Measurements from ENCODE around the gene GNA14.
"Not testable (repeated sequence)": the region's sequence is repeated elsewhere in the genome, so short reads cannot be mapped to it uniquely, and the experiment has no call there.

The GNA14 gene

DNA sequence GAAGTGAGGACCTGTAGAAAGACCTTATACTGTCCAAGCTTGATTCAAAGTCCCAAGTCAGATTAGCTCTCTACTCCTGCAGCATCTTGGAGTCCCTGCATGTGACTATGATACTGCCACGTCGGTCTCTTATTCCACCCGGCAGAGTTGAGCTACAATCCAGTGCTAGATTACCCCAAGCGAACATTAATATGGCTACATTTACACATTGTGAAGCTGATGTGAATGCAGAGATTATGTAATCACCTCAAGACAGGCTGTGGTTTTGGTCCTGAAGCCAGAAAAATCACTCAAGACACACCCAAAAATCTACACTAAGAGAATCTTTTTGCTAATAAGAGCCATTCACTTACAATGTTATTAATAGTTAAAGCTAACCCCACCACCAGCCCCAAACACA lies 116.7 kb downstream of the GNA14 start:
- no peak for DNase-seq

DNA sequence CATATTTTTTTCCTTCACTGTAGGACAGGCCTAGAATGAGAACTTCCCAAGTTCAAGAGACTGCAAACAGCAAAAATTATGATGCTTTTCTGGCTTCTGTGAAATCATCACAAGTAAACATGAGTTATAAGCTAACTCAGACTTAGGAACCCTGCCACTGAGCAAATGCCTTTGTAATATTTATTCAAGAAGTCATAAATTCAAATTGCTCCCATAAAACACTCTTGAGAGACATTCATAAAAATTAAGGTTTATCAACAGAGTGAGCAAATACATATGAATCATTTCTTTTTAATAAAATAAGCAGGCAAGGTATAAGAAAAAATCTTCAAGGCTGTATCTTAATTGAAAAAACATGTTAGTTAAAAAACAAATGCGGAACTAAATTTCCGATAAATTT lies 124.2 kb downstream of the GNA14 start:
- DNase-seq = no peak

DNA sequence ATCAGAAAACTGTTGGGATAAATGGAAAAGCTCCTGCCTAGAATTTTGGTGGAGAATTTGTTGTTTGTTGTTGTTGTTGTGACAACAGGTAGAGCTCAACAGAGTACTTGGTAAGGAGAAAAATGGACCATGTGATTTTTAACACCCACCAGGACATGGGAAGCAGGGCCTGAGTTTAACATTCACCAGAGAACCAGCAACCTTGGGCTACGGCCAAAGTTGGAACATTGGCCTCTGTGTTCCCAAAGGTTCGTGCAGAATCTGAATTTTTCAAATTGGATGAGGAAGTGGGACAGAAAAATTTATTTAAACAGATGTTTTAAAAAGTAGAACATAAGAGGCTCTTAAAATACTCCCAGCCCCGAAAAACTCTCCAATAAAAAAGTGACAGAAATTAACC lies 127.0 kb downstream of the GNA14 start:
- peak; percentile 53 for DNase-seq

- no peak for DNase-seq
Observed at GRCh38 chr9:77518688-77519087, 129.4 kb downstream of the GNA14 start.

- no peak for DNase-seq
Observed at GRCh38 chr9:77516781-77517180, 131.3 kb downstream of the GNA14 start.

DNA sequence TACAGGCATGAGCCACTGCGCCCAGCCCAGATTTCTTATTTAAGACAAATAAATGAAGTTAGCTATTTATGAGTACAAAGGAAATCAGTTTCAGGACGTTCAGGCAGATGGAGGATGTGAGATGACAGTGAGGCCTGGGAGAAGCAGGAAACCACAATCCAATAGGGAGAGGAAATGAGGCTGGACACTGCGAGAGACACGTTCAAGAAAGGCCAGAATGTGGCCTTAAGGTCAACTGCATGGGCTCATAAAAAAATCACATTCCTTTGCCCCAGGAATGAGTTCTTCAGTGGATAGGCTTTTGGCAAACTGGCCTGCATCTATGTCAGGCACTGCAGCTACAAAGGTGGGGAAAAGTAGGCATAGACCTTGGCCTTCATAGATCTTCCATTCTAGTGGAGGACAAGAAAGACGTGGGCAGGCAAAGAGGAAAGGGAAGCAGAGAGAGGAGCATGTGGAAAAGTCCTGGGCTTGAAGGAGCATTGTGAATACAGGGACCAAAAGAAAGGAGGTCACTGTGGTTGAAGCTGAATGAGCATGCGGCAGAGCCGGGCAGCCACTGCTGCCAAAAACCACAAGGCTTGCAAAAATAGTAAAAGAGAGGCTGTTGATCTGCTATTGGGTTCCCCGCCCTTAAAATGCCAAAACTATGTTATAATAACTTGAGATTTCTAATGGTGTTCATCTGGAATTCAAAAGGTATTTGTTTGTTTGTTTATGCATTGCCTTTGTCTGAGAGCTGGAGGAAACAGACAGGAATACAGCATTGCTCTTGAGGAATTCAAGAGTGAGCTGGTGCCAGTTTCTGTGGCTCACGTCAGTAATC lies 133.0 kb downstream of the GNA14 start:
- DNase-seq = peak; percentile 55

DNA sequence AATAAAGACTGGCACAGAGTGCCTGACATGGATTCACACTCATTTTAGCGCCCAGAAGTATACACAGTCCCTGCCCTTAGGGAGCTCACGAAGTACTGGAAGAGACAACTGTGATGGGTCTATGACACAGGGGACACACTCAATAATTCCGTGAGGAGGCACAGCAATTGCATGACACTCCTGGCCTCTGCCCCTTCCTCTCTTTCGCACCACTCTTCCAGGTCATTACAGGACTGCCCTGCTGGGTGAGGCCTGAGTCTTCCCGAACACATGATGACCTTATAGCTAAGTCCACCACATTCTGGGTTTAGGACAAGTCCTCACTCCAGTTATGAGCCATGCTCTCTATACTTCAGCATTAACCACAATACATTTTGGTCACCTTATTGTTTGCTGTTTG lies 134.7 kb downstream of the GNA14 start:
- no peak for DNase-seq

- no peak for DNase-seq
Observed at GRCh38 chr9:77512876-77513275, 135.2 kb downstream of the GNA14 start.

- DNase-seq = no peak
Observed at GRCh38 chr9:77511525-77511924, 136.6 kb downstream of the GNA14 start.

DNA sequence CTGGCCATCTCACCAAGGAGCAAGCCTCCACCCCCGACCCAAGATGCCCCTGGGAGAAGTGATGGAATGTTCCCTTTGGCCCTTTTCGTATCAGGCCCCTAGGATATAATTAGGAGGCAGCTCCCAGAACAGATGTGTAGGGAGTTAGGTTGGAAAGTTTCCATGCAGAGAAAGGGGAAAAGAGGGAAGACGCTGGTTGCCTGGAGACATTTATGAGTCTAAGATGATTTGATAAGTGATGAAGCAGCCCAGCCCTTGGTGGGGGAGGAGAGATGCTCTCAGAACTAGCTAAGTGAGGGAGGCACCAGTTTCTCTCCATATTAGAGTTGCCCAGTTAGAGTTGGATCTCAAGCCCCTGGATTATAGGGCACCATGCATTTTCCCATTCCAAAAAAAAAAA lies 137.5 kb downstream of the GNA14 start:
- DNase-seq = no peak

- DNase-seq = no peak
Observed at GRCh38 chr9:77508396-77508795, 139.7 kb downstream of the GNA14 start.

GRCh38 chr9:77507212-77507961 lies 140.7 kb downstream of the GNA14 start:
- DNase-seq = peak; percentile 46

GRCh38 chr9:77505232-77505631 lies 142.9 kb downstream of the GNA14 start:
- DNase-seq = no peak

GRCh38 chr9:77502568-77502967 lies 145.6 kb downstream of the GNA14 start:
- no peak for DNase-seq

DNA sequence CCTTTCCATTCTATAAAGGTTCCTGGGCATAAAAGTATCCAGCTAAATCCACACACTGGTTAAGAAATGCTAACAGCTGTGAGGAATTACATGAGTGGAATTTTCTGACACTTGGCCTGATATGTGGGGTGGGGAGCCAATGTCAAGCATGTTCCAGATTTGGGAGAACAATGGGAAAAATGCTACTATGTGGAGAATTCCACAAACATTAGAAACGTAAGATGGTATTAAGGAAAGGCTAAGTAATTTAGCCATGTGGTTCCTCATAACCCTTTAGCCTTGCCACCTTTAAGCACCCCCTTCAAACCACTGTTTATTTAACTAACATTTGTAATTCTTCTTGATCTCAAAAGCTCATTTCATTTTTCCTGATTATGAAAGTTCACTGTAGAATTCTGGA lies 149.2 kb downstream of the GNA14 start:
- DNase-seq = no peak

GRCh38 chr9:77497322-77498198 lies 150.6 kb downstream of the GNA14 start:
- no peak for DNase-seq

- DNase-seq = peak; percentile 75
Observed at GRCh38 chr9:77495834-77496671, 152.1 kb downstream of the GNA14 start.

- not testable (repeated sequence) for DNase-seq
Observed at GRCh38 chr9:77490279-77490678, 157.8 kb downstream of the GNA14 start.

DNA sequence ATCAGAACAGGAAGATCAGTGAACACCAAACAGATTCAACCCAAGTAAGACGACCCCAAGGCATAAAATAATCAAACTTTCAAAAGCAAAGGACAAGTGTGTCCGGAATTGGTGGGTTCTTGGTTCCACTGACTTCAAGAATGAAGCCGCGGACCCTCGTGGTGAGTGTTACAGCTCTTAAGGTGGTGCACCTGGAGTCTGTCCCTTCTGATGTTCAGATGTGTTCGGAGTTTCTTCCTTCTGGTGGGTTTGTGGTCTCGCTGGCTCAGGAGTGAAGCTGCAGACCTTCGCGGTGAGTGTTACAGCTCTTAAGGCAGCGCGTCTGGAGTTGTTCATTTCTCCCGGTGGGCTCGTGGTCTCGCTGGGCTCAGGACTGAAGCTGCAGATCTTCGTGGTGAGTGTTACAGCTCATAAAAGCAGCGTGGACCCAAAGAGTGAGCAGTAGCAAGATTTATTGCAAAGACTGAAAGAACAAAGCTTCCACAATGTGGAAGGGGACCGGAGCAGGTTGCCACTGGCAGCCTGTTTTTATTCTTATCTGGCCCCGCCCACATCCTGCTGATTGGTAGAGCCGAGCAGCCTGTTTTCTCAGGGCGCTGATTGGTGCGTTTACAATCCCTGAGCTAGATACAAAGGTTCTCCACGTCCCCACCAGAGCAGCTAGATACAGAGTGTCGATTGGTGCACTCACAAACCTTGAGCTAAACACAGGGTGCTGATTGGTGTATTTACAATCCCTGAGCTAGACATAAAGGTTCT lies 158.5 kb downstream of the GNA14 start:
- DNase-seq = not testable (repeated sequence)

DNA sequence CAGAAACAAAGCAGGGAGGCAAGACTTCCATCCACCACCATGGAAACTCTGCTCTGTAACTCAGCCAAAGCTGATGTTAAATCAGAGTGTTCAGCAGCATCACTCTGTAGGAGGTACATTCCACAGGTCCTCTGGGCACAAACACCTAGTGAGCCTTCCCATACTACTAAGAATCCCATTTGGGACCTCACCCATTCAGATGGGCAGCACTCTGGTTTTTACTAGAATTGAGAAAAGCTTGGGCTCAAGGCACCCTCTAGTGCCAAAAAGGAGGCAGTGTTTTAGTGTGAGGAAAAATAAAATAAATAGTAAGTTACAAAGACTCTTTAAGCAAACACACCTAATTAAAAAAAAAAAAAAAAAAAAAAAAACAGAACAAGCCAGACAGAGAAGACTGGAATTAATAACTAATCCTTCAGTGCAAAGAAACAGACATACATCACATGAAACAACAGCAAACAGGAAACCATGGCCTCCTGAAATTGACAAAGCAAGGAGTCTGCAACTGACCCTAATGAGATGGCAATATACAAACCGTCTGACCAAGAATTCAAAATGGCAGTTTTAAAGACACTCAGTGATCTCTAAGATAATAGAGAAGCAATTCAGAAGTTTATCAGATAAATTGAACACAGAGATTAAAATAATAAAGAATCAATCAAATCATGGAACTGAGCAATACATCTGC lies 159.5 kb downstream of the GNA14 start:
- no peak for DNase-seq

DNA sequence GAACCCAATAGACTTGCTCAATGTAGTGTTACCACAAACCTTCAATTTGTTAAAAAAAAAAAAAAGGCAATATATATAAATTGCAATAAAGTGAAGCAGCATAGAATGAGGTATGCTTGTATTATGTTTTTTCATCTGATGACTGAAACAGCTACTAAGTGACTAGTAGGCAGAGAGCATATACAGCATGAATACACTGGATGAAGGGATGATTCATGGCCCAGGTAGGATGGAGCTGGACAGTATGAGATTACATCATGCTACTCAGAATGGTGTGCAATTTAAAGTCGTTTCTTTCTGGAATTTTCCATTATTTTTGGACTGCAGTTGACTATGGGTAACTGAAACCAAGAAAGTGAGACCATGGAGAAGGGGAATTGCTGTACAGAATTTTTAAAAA lies 161.2 kb downstream of the GNA14 start:
- no peak for DNase-seq
